Stimulated activated CD8-positive, alpha-beta memory T cell treated with anti-CD3 and anti-CD28 coated beads, Interleukin-7, amount 100 ng/mL, for 4 hours (primary cell): ENCODE data around the gene ZEB1.
"Not testable (repeated sequence)": the region's sequence is repeated elsewhere in the genome, so short reads cannot be mapped to it uniquely, and the experiment has no call there.

Source experiments
- DNase-seq, 2 donors: peaks; one replicate each; pipeline ENCODE4 v3.0.0-alpha.2; 2020; ENCODE audit warnings: low read depth in 2 of 2

The ZEB1 gene

DNA sequence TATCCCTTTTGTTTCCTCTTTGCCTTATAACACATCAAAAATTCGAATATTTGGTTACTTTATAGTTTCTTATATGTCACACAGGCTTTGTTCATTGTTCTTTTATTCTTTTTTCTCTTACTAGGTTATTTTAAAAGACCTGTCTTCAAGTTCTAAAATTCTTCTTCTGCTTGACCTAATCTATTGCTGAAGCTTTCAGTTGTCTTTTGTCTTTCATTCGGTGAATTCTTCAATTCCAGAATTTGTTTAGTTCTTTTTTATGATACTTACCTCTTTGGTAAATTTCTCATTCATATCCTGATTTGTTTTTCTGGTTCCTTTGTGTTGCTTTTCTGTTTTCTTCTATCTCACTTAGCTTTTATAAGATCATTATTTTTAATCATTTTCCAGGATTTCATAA, 188.4 kb downstream of the ZEB1 start:
- DNase-seq = no peak

DNA sequence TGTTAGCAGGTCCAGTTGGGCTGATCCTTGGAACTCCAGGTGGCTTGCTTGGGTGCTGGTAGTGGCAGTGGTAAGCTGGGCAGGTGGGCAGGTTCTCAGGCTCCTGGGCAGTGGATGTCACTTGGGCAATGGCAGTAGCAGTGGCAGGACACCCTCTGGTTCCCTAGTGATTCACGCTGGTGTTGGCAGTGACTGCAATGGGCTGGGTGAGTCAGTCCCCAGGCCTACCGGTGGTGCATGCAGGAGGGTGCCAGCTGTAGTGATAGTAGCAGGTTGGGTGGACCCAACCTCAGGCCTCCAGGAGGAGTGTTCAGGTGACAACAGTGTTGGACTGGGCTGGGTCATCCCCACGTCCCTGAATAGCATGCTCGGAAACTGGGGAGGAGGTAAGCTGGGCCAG, 189.2 kb downstream of the ZEB1 start:
- no peak for DNase-seq

DNA sequence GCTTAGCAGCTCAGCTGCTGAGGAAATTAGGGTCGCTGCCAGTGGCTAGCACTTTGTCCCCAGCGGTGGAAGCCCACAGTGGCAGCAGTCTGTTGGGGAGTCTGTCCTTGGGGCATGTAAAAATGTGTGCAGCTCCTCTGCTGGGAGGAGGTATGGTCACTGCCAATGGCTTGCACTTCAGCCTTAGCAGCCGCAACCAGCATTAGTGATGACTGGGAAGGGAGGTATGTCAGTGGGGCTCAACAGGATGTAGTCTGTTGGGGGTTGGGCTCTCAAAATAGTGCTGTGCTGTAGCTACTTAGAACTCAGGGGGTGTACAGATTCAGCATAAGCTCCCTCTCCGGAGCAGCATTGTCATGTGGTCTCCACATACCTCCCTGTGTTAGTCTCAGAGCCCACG, 189.9 kb downstream of the ZEB1 start:
- no peak for DNase-seq

DNA sequence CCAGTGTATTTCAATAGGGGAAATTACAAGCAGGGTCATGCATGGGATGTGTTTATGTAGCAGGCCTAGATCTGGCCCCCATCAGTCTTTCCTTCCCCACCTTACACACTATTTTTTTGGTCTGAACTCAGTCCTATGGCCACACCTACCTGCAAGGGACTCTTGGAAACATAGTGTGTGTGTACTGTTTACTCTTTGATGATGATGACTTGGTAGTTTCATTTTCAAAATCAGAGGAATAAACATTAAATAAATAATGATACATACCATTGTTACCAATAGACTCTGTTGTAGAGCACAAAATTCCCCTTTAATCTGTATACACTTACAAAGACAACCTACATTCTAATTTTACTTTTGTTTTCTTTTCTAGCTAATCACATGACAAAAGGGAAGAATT, 191.0 kb downstream of the ZEB1 start:
- no peak for DNase-seq

DNA sequence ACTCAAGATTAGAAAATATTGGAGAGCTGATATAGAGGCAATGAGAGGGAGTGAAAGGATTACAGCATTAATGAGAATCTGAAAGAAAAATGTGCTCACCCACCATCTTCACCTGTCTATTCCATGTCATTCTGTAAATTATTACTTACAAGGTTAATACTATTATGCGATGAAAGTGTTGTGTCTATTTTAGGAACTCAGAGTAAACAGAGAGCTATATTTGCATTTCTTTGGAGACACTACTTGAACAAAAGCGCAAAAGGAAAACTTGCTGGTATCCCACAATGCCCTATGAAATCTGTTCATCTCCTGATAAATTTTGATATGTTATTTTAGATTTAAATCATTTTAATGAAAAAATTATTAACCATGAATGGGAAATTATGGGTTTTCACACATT, 196.1 kb downstream of the ZEB1 start:
- DNase-seq = no peak

DNA sequence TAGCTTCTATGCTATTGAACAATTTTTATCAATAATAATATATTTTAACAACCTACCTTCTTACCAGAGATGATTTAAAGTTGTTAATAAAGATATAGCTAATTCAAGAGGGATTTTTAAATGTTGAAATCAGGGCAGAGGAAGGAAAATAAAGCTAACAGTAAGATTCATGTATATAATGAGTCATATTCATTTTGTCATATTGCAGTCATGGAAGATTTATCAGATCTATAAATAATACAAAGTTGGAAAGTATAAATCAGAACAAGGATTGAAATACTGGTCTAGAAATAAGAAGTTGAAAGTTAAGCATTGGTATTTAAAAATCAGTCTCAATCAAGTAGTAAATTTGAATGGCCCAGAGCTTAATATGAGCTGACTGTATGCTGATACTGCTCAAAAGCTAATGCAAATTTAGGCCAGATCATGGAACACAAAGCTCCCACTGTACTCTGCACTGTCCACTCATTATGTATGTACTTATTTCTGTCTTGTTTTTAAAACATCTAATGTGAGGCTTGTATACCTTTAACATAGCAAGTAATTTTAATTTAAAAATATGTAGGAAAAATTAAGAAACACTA, 196.9 kb downstream of the ZEB1 start:
- no peak for DNase-seq

DNA sequence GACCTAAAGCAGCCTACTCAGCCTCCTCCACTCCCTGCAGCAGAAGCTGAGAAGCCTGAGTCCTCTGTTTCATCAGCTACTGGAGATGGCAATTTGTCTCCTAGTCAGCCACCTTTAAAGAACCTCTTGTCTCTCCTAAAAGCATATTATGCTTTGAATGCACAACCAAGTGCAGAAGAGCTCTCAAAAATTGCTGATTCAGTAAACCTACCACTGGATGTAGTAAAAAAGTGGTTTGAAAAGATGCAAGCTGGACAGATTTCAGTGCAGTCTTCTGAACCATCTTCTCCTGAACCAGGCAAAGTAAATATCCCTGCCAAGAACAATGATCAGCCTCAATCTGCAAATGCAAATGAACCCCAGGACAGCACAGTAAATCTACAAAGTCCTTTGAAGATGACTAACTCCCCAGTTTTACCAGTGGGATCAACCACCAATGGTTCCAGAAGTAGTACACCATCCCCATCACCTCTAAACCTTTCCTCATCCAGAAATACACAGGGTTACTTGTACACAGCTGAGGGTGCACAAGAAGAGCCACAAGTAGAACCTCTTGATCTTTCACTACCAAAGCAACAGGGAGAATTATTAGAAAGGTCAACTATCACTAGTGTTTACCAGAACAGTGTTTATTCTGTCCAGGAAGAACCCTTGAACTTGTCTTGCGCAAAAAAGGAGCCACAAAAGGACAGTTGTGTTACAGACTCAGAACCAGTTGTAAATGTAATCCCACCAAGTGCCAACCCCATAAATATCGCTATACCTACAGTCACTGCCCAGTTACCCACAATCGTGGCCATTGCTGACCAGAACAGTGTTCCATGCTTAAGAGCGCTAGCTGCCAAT, 202.2 kb downstream of the ZEB1 start:
- DNase-seq = no peak

DNA sequence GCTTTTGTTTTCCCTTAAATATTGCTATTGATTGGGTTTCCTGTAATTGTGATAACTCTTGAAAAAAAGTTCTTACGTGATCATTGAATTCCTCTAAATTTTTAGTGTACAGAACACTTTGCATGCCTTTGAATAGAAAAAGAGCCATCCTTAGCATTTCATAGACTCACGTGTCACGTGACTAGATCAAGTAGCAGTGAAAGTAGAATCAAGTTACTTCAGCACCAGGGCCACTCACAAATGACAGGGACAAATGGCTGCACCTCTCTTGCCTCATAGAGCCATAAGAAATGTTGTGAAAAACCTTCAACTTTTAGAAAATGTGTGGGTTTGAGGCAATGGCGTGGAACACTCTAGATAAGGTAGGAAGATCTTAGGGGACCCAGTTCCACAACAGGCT, 203.8 kb downstream of the ZEB1 start:
- DNase-seq = no peak

DNA sequence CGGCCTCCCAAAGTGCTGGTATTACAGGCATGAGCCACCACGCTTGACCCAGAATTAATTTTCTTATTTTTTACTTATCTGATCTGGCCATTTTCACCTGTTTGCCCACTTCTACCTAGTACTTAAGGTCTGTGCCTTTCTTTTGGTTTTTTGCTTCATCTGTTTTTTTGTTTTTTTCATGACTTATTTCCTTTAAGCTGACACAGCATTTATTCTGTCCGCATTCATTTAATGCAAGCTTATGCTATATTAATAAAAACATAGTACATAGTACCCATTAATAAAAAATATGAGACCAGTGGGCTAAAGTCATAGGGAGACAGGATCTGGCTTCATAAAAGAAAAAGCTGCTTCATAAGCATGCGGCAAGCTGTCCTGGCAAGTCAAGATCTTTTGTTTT, 205.4 kb downstream of the ZEB1 start:
- DNase-seq = no peak

DNA sequence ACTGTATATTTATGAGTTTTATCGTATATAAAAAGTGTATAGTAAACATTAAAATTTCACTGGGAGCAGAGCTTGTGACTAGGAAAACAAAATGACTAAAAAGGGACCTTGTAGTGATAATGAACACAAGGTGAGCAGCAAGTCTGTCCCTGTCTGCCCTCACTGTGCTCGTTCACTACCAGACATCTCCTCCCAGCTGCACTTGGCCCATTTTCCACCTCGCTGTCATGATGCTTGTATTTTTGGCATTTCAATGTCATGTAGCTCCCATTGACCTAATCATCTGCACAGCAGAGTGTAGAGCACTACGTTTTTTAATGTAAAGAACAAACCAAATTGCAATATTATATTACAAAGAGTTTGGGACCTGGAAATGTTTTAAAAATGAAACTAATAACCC, 207.2 kb downstream of the ZEB1 start:
- no peak for DNase-seq

DNA sequence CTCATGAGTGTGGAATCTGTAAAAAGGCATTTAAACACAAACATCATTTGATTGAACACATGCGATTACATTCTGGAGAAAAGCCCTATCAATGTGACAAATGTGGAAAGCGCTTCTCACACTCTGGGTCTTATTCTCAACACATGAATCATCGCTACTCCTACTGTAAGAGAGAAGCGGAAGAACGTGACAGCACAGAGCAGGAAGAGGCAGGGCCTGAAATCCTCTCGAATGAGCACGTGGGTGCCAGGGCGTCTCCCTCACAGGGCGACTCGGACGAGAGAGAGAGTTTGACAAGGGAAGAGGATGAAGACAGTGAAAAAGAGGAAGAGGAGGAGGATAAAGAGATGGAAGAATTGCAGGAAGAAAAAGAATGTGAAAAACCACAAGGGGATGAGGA, 207.7 kb downstream of the ZEB1 start:
- DNase-seq = no peak

DNA sequence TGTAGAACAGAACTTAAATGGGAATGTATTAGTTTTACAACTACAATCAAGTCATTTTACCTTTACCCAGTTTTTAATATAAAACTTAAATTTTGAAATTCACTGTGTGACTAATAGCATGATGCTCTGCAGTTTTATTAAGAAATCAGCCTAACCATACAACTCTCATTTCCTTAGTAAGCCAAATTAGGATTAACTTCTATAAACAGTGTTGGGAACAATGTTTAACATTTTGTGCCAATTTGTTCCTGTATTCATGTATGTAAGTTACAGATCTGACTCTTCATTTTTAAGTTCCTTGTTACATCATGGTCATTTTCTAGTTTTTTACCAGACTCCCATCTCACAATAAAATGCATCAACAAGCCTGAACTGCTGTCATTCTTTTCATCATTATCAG, 209.8 kb downstream of the ZEB1 start:
- no peak for DNase-seq

DNA sequence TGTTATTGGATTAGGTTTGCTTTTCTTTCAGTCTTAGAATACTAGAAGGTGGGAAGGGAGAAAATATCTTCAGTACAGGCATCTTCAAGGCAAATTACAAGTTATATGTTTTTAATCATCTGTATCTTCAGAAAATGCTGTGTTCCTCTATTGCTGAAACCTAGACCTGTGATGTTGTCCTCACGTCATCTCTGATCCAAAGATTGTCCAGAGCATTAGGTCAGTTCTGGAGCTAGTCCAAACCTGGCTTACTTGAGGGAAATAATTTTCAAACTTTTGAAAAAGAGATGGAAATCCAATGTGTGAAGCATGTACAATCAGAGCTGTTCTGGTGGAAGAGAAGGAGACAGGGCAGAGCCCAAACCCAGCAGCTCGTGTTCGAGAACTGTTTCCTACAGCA, 217.3 kb downstream of the ZEB1 start:
- no peak for DNase-seq

DNA sequence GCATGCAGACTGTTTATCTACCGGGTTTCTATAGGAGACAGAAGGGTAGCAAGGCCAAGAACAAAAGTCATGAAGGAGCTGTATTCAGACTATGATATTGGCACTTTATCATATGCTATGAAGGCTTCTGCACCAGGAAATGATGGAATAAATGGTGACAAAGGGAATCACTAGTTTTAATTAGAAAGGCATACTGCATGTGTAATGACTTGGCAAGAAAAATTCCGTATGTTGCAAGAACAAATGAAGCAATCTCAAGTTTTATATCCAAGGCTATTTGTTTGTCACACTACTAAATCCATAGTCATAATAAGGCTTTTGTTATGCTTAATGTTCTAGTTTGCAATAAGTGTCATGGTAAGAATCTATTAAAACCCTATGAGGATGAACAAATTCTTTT, 230.9 kb downstream of the ZEB1 start:
- DNase-seq = no peak

DNA sequence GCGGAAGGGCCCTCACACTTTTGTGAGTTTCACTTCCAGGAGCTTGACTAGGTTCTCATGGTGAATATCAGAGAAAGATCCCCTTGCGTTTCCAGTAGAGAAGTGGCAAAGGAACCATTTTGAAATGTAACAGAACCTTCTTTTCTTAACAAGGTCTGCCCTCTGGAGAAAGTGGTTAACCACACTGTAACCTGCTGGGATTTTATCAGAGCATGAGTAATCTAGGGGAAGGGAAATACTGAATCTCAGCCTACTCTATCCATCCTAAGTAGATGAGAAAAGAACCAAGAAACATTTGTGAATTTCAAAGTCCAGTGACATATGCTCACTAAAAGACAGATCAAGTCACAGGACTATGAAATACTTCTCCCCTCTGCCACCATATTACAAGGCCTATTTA, 235.5 kb downstream of the ZEB1 start:
- DNase-seq = no peak

DNA sequence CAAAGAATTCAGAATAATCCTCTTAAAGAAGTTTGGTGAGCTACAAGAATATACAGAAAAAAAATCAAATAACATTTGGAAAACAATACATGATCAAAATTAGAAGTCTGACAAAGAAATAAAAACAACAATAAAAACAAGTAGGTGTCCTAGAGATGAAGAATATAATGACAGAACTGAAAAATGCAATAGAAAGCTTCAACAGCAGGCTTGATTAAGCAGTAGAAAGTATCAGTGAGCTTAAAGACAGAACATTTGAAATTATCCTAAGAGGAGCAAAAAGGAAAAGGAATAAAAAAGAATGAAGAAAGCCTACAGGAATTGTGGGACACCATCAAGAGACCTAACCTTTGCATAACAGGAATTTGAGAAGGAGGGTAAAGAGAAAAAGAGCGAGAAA, 238.8 kb downstream of the ZEB1 start:
- DNase-seq = no peak

DNA sequence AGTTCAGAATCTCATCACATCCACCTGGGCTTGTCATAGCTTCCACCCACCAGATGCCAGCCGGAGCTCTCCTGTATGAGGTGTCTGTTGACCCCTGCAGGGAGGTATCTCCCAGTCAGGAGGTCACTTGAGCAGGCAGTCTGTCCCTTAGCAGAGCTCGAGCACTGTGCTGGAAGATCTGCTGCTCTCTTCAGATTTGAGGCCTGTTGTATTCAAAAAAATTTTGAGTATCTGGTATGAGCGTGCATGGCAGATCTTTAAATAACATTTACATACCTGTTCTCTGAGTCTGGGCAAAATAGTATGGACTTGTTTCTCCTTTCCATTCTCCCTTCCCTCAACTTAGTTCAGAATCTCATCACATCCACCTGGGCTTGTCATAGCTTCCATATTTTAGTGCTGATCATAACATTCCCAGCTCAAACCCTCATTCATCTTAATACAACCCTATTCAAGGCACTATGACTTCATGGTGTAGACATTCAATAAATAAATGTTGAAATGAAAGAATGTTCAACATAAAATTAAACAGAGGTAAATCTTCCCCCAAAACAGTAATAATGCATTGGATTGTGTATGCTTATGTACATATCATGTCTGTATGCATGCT, 249.3 kb downstream of the ZEB1 start:
- not testable (repeated sequence) for DNase-seq

DNA sequence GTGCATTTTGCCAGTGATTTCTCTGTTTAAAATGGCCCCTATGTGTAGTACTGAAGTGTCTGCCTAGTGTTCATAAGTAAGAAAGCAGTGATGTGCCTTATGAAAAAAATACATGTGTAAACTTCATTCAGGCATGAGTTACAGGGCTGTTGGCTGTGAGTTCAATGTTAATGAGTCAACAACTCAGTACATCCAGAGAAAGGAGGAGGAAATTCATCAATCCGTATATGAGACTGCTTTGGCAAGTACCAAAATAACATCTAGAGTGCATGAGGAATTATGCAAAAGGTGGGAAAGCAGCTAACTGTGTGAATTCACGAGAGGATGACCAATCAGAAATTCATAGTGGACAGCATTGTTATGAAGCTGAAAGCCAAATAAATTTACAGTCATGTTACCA, 255.6 kb downstream of the ZEB1 start:
- DNase-seq = no peak

DNA sequence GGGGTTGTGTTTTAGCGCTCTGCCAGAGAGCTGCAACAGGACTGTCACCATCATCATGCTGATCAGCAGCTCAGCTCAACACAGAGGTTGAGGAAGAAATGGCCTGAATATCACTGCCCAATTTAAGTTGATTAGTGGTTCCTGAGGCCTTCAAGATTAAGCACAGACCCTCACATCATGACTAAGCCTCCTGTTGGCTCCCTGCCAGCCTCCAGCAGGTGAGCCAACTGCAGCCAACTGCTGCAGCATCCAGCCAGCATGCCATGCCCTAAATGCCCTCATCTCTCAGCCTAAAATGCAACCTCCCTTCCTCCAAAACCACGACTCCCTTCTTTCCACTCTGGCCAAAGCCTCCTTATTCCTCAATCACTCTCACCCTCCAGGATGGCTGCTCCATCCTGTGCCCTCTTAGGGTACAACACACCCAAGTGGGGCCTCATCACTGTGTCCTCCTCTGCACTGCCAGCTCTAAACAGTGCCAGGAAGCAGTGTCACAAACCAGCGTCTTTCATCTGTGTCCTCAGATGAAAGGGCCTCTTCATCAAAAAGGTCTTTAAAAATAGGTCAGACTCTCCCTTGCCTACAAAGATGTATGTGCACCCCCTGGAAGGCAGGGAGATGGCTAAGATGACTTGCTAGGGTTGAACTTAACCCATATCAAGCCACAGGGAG, 259.3 kb downstream of the ZEB1 start:
- DNase-seq = no peak

DNA sequence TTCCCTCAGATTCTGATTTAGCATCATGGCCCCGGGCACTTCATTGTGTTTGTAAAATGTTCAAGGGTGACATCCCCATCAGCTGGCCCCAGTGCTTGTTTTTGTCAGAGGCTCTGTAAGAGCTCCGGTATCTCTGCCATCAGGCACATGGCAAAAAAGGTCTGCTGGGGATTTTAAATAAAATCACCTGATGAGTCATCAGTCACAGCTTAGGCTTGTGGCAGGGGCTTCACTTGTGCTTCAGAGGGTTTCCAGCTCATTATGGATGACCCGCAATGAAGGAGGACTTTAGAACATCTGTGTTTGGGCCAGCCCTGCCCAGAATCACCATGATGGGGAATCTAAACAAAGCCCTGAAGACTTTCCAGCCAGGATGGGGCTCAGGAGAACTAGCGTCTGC, 259.9 kb downstream of the ZEB1 start:
- no peak for DNase-seq
